Neutrophil (primary cell): ENCODE measurements around the gene DEPDC5.

Experiments used
- H3K27ac ChIP-seq: fragments of 200-600 bp; sonication (generic); 2 replicates; pipeline ENCODE4 v1.5.1; 2016; ENCODE audit warnings: mild to moderate bottlenecking, moderate library complexity
- H3K27me3 ChIP-seq: fragments of 200-600 bp; sonication (generic); 2 replicates; pipeline ENCODE4 v1.6.0; 2016; ENCODE audit warnings: mild to moderate bottlenecking
- H3K36me3 ChIP-seq: fragments of 200-600 bp; sonication (generic); 2 replicates; pipeline ENCODE4 v1.5.1; 2017
- H3K4me1 ChIP-seq, 2 experiments: fragments of 200-600 bp in 1 of 2; sonication (generic) in 1 of 2; 1 replicate in 1 of 2; 2 replicates in 1 of 2; pipeline versions ENCODE4 v1.5.1 to v1.6.1; 2013 to 2016; ENCODE audit warnings: low read depth in 1 of 2, low read length in 1 of 2, mild to moderate bottlenecking in 1 of 2, moderate library complexity in 1 of 2; ENCODE audit not compliant: control insufficient read depth in 1 of 2, insufficient read depth in 1 of 2
- H3K4me3 ChIP-seq, 2 experiments: fragments of 200-600 bp in 1 of 2; sonication (generic) in 1 of 2; 1 replicate in 1 of 2; 2 replicates in 1 of 2; pipeline ENCODE4 v1.5.1; 2013 to 2016; ENCODE audit warnings: low read depth in 1 of 2, low read length in 1 of 2, mild to moderate bottlenecking in 1 of 2, moderate library complexity in 1 of 2
- H3K9me3 ChIP-seq: fragments of 200-600 bp; sonication (generic); 2 replicates; pipeline ENCODE4 v1.5.1; 2016
- TF ChIP-seq, protein P1 (sequence below): fragments of 200-600 bp; sonication (generic); IDR thresholded peaks from 2 replicates; pipeline ENCODE4 v1.5.1; 2016; ENCODE audit warnings: antibody characterized with exemption

The DEPDC5 gene

DNA sequence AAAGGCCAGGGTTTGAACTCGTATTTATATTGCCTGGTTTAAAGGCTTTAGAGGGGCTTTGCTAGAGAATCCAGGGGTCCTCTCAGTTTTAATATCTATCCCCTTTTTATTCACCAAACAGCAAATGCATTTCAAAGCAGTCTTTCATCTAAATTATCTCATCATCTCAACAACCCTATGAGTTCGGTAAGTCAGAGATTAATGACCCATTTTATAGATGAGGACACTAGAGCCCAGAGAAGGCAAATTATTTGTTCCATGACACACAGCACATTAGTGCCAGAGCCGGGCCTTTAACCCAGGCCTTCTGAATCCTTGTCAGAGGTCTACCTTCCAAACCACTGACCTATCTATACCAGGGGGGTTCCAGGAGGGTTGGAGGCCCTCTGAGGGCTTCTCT is 173.7 kb downstream of the DEPDC5 start:
- Histone ChIP-seq H3K27ac (no peak overlapping the region), H3K27me3 (no peaks in the 10 kb centered on the region)
- TF ChIP-seq, protein P1, sequence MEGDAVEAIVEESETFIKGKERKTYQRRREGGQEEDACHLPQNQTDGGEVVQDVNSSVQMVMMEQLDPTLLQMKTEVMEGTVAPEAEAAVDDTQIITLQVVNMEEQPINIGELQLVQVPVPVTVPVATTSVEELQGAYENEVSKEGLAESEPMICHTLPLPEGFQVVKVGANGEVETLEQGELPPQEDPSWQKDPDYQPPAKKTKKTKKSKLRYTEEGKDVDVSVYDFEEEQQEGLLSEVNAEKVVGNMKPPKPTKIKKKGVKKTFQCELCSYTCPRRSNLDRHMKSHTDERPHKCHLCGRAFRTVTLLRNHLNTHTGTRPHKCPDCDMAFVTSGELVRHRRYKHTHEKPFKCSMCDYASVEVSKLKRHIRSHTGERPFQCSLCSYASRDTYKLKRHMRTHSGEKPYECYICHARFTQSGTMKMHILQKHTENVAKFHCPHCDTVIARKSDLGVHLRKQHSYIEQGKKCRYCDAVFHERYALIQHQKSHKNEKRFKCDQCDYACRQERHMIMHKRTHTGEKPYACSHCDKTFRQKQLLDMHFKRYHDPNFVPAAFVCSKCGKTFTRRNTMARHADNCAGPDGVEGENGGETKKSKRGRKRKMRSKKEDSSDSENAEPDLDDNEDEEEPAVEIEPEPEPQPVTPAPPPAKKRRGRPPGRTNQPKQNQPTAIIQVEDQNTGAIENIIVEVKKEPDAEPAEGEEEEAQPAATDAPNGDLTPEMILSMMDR = no peak

DNA sequence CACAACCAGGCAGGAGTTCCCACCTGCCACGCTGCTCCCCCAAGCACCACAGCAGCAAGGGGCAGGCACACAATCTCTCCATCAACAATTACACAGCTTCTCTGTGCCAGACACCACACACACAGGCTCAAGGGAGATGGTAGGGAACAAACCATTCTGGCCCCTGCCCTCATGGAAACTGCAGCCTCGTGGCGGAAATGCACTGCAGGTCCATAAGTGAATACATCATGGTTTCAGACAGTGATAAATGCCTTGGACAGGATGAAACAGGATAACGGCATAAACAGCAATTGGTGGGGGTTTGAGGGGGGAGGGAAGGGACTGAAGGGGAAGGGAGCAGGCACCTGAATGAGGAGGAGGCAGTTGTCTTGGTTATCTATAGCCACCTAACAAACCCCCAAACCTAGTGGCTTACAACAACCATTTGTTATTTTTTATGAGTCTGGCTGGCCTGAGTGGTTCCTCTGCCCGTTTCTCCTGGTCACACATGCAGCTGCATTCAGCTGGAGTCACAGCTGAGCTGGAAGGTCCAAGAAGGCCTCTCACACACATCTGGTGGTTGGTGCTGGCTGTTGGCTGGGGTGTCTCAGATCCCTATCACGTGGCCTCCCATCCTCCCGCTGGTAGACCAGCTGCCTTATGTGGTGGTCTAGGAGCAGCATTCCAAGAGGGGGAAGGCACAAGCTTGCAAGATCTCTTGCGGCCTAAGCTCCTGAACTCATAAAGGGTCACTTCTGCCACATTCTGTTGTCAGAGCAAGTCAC is 175.5 kb downstream of the DEPDC5 start:
- TF ChIP-seq, protein P1 = no peak

More for the DNA sequence above, 173.7 kb downstream of the DEPDC5 start:
- peaks cover 17 to 19% of the 10 kb centered on the region in 2 experiments for H3K4me1 ChIP-seq
- H3K4me3 ChIP-seq = no peak overlapping the region
- H3K9me3 ChIP-seq = no peaks in the 10 kb centered on the region
- no peaks in the 10 kb centered on the region for H3K36me3 ChIP-seq

DNA sequence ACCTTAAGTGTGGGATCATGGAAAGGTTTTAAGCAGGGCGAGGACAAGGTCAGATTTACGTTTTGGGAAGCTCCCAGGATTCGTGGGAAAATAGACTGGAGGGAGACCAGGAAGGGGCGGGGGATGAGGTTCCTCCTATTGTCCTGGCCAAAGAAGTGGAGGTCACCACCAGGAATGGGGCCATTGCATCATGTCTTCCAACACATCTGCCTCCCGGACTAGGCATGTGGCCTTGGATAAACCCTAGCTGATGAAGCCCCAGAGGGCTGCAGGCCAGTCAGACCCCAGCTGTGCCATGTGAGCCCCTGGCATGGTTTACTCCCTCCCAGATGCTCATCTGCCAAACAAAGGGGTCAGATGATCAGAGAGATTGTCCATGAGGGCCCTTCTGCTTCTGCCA is 179.0 kb downstream of the DEPDC5 start:
- no peaks in the 10 kb centered on the region for H3K36me3 ChIP-seq
- no peak overlapping the region for H3K27ac ChIP-seq
- H3K4me1 ChIP-seq = peaks cover 13 to 22% of the 10 kb centered on the region in 2 experiments
- H3K27me3 ChIP-seq = no peaks in the 10 kb centered on the region
- TF ChIP-seq, protein P1 = no peak
- no peak overlapping the region for H3K4me3 ChIP-seq
- no peaks in the 10 kb centered on the region for H3K9me3 ChIP-seq

More for the DNA sequence above, 175.5 kb downstream of the DEPDC5 start:
- H3K4me3 ChIP-seq = no peak overlapping the region
- no peaks in the 10 kb centered on the region for H3K9me3 ChIP-seq
- H3K36me3 ChIP-seq = no peaks in the 10 kb centered on the region
- no peak overlapping the region for H3K27ac ChIP-seq
- no peaks in the 10 kb centered on the region for H3K27me3 ChIP-seq
- peaks cover 1 to 2% of the 10 kb centered on the region in 2 experiments for H3K4me1 ChIP-seq

DNA sequence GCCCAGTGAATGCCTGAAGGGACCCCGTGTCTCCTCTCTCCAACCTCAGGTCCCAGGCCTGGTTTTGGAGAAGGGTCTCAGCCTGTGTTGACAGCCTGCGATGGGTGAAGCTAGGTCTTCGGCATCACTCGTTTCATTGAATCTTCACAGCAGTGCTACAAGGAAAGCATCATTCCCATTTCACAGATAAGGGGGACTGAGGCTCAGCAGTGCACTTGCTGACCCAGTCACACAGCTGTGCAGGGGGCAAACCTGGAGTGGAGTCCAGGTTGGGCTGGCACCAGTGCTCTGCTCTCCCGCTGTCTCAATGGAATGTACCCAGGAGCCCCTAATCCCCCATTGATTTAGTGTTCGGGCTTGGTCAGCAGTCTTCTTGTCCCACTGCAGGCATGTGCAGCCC is 179.6 kb downstream of the DEPDC5 start:
- H3K36me3 ChIP-seq = no peaks in the 10 kb centered on the region
- TF ChIP-seq, protein P1 = no peak
- peaks cover 13 to 22% of the 10 kb centered on the region in 2 experiments for H3K4me1 ChIP-seq
- H3K27ac ChIP-seq = no peak overlapping the region
- H3K4me3 ChIP-seq = no peak overlapping the region
- H3K9me3 ChIP-seq = no peaks in the 10 kb centered on the region
- no peaks in the 10 kb centered on the region for H3K27me3 ChIP-seq

DNA sequence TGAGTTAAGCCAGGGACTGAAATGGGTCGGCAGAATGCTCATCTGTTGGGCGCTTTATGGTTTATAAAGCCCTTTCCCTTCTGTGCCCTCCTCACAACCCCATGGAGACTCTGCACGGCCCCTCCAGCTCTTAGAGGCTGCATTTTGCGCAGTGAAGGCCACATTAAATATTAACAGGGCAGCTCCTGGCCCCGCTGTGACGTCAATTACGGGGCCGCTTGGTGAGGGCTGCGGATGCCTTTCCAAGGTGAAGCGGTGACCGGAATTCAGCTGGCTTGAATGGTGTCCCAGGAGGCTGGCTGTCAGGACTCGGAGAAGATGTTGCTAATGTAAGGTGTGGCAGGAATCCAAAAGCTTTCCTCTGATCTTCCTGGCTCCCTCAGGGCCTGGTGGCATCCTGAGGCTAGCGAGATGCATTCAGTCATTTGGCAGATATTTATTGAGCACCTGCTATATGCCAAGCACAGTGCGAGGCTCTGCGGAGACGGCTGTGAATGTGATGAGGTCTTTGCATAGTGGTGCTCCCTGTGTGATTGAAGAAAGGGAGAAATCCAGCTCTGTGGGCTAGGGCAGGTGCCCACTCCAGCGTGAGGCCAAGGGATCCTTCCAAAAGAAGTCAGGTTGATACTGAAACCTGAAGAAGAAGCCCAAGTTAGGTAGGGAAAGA is 180.1 kb downstream of the DEPDC5 start:
- Histone ChIP-seq H3K4me1 (peaks cover 13 to 22% of the 10 kb centered on the region in 2 experiments), H3K9me3 (no peaks in the 10 kb centered on the region), H3K4me3 (no peak overlapping the region), H3K36me3 (no peaks in the 10 kb centered on the region), H3K27me3 (no peaks in the 10 kb centered on the region), H3K27ac (no peak overlapping the region)
- TF ChIP-seq, protein P1 = no peak
